NCI-H1105 (cell line): Measurements from ENCODE around the gene IL32.

Source experiments
- DNase-seq: peaks from one replicate; lab custom pipeline; 2025; lab: John Stamatoyannopoulos, UW

The IL32 gene

GRCh38 chr16:3089717-3090592, 24.5 kb downstream of the IL32 start:
- DNase-seq, result no peak

- DNase-seq, result no peak
These were observed 26.1 kb downstream of the IL32 start for GRCh38 chr16:3091551-3091950.

- no peak for DNase-seq
These were observed 27.1 kb downstream of the IL32 start for GRCh38 chr16:3092501-3092941.

GRCh38 chr16:3094289-3095027, 29.0 kb downstream of the IL32 start:
- no peak for DNase-seq

- no peak for DNase-seq
These were observed 30.4 kb downstream of the IL32 start for GRCh38 chr16:3095869-3096268.

GRCh38 chr16:3096362-3096761, 30.9 kb downstream of the IL32 start:
- no peak for DNase-seq

- DNase-seq, result no peak
These were observed 31.8 kb downstream of the IL32 start for GRCh38 chr16:3097266-3097665.

- DNase-seq, result no peak
These were observed 33.3 kb downstream of the IL32 start, which contains the start of gene ZSCAN10 for GRCh38 chr16:3098459-3099394. Gene ZSCAN10, minus strand, starts transcription at chr16:3099294. Its CDS starts 6,357 bp downstream, at chr16:3092937.

- no peak for DNase-seq
These were observed 33.9 kb downstream of the IL32 start for GRCh38 chr16:3099395-3099731.

- peak; percentile 64 for DNase-seq
These were observed 34.5 kb downstream of the IL32 start for GRCh38 chr16:3099732-3100499.

GRCh38 chr16:3101018-3101840, 35.8 kb downstream of the IL32 start:
- no peak for DNase-seq

- DNase-seq, result no peak
These were observed 36.5 kb downstream of the IL32 start for GRCh38 chr16:3101841-3102470.

GRCh38 chr16:3106205-3106928, 40.9 kb downstream of the IL32 start:
- DNase-seq, result peak; percentile 85

GRCh38 chr16:3112058-3112880, 46.8 kb downstream of the IL32 start, which contains the start of gene ZNF205:
Gene ZNF205, plus strand, starts transcription at chr16:3112586. Its CDS starts 845 bp downstream, at chr16:3113431.
- DNase-seq, result peak; percentile 63

GRCh38 chr16:3112881-3113574, 47.6 kb downstream of the IL32 start:
- no peak for DNase-seq

- no peak for DNase-seq
These were observed 48.5 kb downstream of the IL32 start for GRCh38 chr16:3113765-3114479.

GRCh38 chr16:3115003-3115402, 49.6 kb downstream of the IL32 start:
- no peak for DNase-seq
